SK-N-SH treated with all-trans-retinoic acid at 6 μM for 48 hours (cell line): ENCODE data around the gene RBFOX2.

Experiments
- ATAC-seq: fragments of 200-7000 bp; cut with Tn5 transposase; 3 replicates; pipeline ENCODE4 v1.9.1; 2020; ENCODE audit warnings: mild to moderate bottlenecking, moderate library complexity
- ARNTL ChIP-seq: fragments of 450-650 bp; formaldehyde crosslinking; IDR thresholded peaks from 2 replicates; pipeline ENCODE4 v1.5.0; 2020; ENCODE audit warnings: low read depth, mild to moderate bottlenecking, moderate library complexity, borderline replicate concordance
- BACH2 ChIP-seq: fragments of 250-450 bp; sonication (Bioruptor Pico); IDR thresholded peaks from 2 replicates; pipeline ENCODE4 v1.9.0; 2021; ENCODE audit warnings: mild to moderate bottlenecking, borderline replicate concordance
- CREB5 ChIP-seq: fragments of 250-450 bp; sonication (Bioruptor Pico); IDR thresholded peaks from 2 replicates; pipeline ENCODE4 v1.5.1; 2020; ENCODE audit warnings: low read depth, mild to moderate bottlenecking, moderate library complexity
- CSDC2 ChIP-seq: fragments of 250-450 bp; sonication (Bioruptor Pico); IDR thresholded peaks from 2 replicates; pipeline ENCODE4 v1.5.0; 2020; ENCODE audit warnings: mild to moderate bottlenecking, moderate library complexity
- CSRNP3 ChIP-seq: fragments of 250-450 bp; sonication (Bioruptor Pico); IDR thresholded peaks from 2 replicates; pipeline ENCODE4 v1.5.1; 2021; ENCODE audit warnings: mild to moderate bottlenecking, moderate library complexity
- ESRRG ChIP-seq: fragments of 250-450 bp; sonication (Bioruptor Pico); IDR thresholded peaks from 2 replicates; pipeline ENCODE4 v1.6.1; 2021; ENCODE audit warnings: mild to moderate bottlenecking
- GLIS3 ChIP-seq: fragments of 250-450 bp; sonication (Bioruptor Pico); IDR thresholded peaks from 2 replicates; pipeline ENCODE4 v1.5.0; 2020; ENCODE audit warnings: mild to moderate bottlenecking, moderate library complexity
- ISL1 ChIP-seq: fragments of 250-450 bp; sonication (Bioruptor Pico); IDR thresholded peaks from 2 replicates; pipeline ENCODE4 v2.1.2; 2022; ENCODE audit warnings: mild to moderate bottlenecking, moderate library complexity
- OSR1 ChIP-seq: fragments of 250-450 bp; sonication (Bioruptor Pico); IDR thresholded peaks from 2 replicates; pipeline ENCODE4 v1.8.0; 2022; ENCODE audit warnings: moderate library complexity, mild to moderate bottlenecking, inconsistent platforms
- POU6F1 ChIP-seq: fragments of 250-450 bp; sonication (Bioruptor Pico); IDR thresholded peaks from 2 replicates; pipeline ENCODE4 v1.8.0; 2021; ENCODE audit warnings: low read depth, mild to moderate bottlenecking, moderate library complexity, borderline replicate concordance
- PPARA ChIP-seq: fragments of 250-450 bp; sonication (Bioruptor Pico); IDR thresholded peaks from 2 replicates; pipeline ENCODE4 v1.5.0; 2020; ENCODE audit warnings: mild to moderate bottlenecking, borderline replicate concordance
- RARB ChIP-seq: fragments of 250-450 bp; sonication (Bioruptor Pico); IDR thresholded peaks from 2 replicates; pipeline ENCODE4 v1.8.0; 2021; ENCODE audit warnings: mild to moderate bottlenecking, moderate library complexity
- SNAI2 ChIP-seq: fragments of 250-450 bp; sonication (Bioruptor Pico); IDR thresholded peaks from 2 replicates; pipeline ENCODE4 v1.5.0; 2020; ENCODE audit warnings: mild to moderate bottlenecking, moderate library complexity
- TCF4 ChIP-seq: fragments of 250-450 bp; sonication (Bioruptor Pico); IDR thresholded peaks from 2 replicates; pipeline ENCODE4 v1.8.0; 2021; ENCODE audit warnings: mild to moderate bottlenecking, moderate library complexity, borderline replicate concordance
- TOX ChIP-seq: fragments of 250-450 bp; sonication (Bioruptor Pico); IDR thresholded peaks from 2 replicates; pipeline ENCODE4 v1.8.0; 2021; ENCODE audit warnings: mild to moderate bottlenecking, moderate library complexity, borderline replicate concordance
- ZC3H10 ChIP-seq: fragments of 250-450 bp; sonication (Bioruptor Pico); IDR thresholded peaks from 2 replicates; pipeline ENCODE4 v1.5.1; 2021; ENCODE audit warnings: mild to moderate bottlenecking, moderate library complexity
- ZFP3 ChIP-seq: fragments of 250-450 bp; sonication (Bioruptor Pico); IDR thresholded peaks from 2 replicates; pipeline ENCODE4 v1.5.0; 2020; ENCODE audit warnings: mild to moderate bottlenecking, moderate library complexity
- ZFP30 ChIP-seq: fragments of 450-650 bp; formaldehyde crosslinking; IDR thresholded peaks from 2 replicates; pipeline ENCODE4 v1.5.0; 2022; ENCODE audit warnings: mild to moderate bottlenecking, moderate library complexity
- ZNF565 ChIP-seq: fragments of 450-650 bp; formaldehyde crosslinking; conservative IDR thresholded peaks from 2 replicates; pipeline ENCODE4 v1.5.0; 2020; ENCODE audit warnings: low read depth, mild to moderate bottlenecking, moderate library complexity
- ZNF70 ChIP-seq: fragments of 450-650 bp; formaldehyde crosslinking; IDR thresholded peaks from 2 replicates; pipeline ENCODE4 v1.5.0; 2020; ENCODE audit warnings: mild to moderate bottlenecking, moderate library complexity
- ZNF8 ChIP-seq: fragments of 450-650 bp; formaldehyde crosslinking; IDR thresholded peaks from 2 replicates; pipeline ENCODE4 v1.5.0; 2020; ENCODE audit warnings: mild to moderate bottlenecking, moderate library complexity
- TF ChIP-seq, protein P1 (sequence below): fragments of 250-450 bp; sonication (Bioruptor Pico); IDR thresholded peaks from 2 replicates; pipeline ENCODE4 v1.5.0; 2020; ENCODE audit warnings: mild to moderate bottlenecking, moderate library complexity

Gene RBFOX2

GRCh38 chr22:35830305-35830704 is 198.3 kb downstream of the RBFOX2 start:
- no peak for ATAC-seq
- TF ChIP-seq GLIS3 (no peak), SNAI2 (CRISPR knock-in tag) (no peak), CSRNP3 (no peak), POU6F1 (no peak), RARB (no peak), BACH2 (CRISPR knock-in tag) (no peak)

DNA sequence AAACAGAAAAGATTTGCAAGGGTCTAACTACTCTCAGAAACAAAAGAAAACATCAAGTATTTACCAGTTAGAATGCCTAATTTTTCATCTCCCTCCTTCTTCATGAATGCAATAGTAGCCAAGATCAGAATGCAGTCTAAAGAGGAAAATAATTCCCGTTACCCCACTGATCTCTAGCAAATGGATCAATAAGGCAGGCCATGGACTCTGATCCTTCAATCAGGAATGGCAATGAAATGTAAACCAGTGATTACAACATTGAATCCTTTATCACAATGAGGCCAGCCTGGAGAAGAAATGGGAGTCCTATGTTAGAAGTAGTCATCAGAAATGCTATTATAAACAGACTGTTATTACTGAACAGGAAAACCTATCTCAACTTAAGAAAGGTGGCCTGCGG is 204.4 kb downstream of the RBFOX2 start:
- no peak for ATAC-seq
- no peak for TF ChIP-seq ZFP3
- no peak for TF ChIP-seq GLIS3
- no peak for TF ChIP-seq CREB5 (CRISPR knock-in tag)
- no peak for TF ChIP-seq ARNTL (CRISPR knock-in tag)
- TF ChIP-seq TOX (CRISPR knock-in tag), result no peak
- no peak for TF ChIP-seq BACH2 (CRISPR knock-in tag)
- TF ChIP-seq CSRNP3, result no peak
- TF ChIP-seq PPARA (CRISPR knock-in tag), result no peak
- no peak for TF ChIP-seq CSDC2 (CRISPR knock-in tag)
- no peak for TF ChIP-seq OSR1
- no peak for TF ChIP-seq POU6F1
- no peak for TF ChIP-seq ZFP30 (CRISPR knock-in tag)

DNA sequence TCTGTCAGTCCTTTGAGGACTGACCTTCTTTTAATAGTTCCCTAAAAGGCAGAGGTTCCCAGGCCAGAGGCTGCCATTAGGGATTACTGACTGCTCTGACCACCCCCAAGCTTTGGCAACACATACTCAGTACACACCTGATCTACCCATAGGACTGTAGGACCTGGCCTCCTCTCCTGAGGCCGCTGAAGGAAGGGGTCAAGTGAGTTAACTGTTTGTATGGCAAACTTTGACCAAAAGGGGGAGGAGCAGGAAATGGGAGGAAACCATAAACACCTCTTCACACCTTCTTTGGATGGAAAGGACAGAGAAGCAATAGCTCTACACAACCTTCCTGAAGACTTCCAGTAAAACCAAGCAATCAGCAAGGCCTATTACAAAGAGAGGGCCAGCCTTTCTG is 207.0 kb downstream of the RBFOX2 start:
- TF ChIP-seq ESRRG (CRISPR knock-in tag), result no peak
- TF ChIP-seq ZNF70, result no peak
- no peak for TF ChIP-seq BACH2 (CRISPR knock-in tag)
- no peak for TF ChIP-seq ZC3H10 (CRISPR knock-in tag)
- no peak for TF ChIP-seq ARNTL (CRISPR knock-in tag)
- no peak for TF ChIP-seq POU6F1
- no peak for TF ChIP-seq TCF4 (CRISPR knock-in tag)
- no peak for TF ChIP-seq ISL1 (CRISPR knock-in tag)
- TF ChIP-seq ZNF565, result no peak
- TF ChIP-seq ZNF8, result no peak
- TF ChIP-seq PPARA (CRISPR knock-in tag), result no peak
- no peak for TF ChIP-seq ZFP30 (CRISPR knock-in tag)
- TF ChIP-seq, protein P1, sequence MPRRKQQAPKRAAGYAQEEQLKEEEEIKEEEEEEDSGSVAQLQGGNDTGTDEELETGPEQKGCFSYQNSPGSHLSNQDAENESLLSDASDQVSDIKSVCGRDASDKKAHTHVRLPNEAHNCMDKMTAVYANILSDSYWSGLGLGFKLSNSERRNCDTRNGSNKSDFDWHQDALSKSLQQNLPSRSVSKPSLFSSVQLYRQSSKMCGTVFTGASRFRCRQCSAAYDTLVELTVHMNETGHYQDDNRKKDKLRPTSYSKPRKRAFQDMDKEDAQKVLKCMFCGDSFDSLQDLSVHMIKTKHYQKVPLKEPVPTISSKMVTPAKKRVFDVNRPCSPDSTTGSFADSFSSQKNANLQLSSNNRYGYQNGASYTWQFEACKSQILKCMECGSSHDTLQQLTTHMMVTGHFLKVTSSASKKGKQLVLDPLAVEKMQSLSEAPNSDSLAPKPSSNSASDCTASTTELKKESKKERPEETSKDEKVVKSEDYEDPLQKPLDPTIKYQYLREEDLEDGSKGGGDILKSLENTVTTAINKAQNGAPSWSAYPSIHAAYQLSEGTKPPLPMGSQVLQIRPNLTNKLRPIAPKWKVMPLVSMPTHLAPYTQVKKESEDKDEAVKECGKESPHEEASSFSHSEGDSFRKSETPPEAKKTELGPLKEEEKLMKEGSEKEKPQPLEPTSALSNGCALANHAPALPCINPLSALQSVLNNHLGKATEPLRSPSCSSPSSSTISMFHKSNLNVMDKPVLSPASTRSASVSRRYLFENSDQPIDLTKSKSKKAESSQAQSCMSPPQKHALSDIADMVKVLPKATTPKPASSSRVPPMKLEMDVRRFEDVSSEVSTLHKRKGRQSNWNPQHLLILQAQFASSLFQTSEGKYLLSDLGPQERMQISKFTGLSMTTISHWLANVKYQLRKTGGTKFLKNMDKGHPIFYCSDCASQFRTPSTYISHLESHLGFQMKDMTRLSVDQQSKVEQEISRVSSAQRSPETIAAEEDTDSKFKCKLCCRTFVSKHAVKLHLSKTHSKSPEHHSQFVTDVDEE (CRISPR knock-in tag), result no peak
- TF ChIP-seq RARB, result no peak
- TF ChIP-seq CSRNP3, result no peak
- TF ChIP-seq OSR1, result no peak
- no peak for ATAC-seq
